NCI-H128 (cell line): ENCODE data around the gene ZBTB39.
"Not testable (repeated sequence)": the region's sequence is repeated elsewhere in the genome, so short reads cannot be mapped to it uniquely, and the experiment has no call there.

Source experiments
- DNase-seq: peaks from one replicate; lab custom pipeline; 2025; ENCODE audit not compliant: unreplicated experiment; lab: John Stamatoyannopoulos, UW

Gene ZBTB39

DNA sequence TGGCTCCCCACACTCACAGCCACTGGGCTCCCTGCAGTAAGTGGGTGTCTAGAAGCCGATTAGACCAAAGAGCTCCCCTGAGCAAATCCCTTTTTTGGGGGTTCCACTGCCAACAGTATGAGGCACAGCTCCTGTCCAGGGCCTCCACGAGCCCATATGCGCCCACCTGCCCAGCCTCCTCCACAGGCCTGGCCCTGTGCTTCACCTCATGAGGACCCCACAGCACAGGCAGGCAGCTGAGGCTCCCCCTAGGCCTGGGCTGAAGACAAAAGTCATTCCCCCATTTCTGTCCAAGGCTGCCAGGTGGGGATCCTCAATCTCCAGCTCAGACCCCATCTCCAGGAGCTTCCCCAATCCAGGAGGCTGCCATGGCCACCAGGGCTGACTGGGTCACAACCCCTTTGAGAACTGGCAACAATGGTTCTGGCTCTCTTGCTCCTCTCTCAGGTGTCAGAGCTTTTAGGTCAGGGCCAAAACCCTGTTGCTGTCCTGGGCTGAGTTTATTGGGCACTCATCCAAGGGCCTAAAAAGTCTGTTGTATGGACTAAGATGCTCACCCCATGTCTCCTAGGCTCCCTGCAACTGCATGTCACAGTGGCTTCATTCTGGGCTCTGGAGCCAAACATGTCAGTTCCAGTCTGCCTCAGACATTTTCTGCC lies 23.6 kb downstream of the ZBTB39 start:
- not testable (repeated sequence) for DNase-seq

DNA sequence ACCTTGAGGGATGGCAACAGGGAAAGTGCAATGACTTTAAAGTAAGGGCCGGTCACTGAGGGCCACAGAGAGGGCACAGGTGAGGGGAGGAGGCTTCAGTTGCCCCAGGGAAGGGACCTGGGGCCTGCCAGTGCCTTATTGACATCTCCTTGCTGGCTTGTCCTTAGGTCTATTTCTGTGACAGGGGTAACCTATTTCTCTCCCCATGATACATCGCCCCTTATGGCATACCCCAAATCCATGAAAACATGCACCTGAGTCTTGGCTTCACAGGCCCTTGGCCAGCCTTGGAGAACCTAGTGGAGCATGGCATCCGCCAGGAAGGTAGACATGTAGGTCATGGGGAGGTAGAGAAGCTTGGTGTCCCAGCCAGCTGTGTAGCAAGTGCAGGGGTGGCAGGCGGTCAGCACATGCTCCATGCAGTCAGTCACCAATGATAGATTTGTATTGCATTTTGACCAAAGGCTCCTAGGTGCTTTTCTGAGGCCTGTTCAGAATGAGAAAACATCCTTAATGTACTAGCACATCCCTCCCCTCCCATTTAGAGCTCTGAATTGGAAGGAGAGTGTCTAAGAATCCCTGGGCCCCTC lies 25.3 kb downstream of the ZBTB39 start:
- no peak for DNase-seq

DNA sequence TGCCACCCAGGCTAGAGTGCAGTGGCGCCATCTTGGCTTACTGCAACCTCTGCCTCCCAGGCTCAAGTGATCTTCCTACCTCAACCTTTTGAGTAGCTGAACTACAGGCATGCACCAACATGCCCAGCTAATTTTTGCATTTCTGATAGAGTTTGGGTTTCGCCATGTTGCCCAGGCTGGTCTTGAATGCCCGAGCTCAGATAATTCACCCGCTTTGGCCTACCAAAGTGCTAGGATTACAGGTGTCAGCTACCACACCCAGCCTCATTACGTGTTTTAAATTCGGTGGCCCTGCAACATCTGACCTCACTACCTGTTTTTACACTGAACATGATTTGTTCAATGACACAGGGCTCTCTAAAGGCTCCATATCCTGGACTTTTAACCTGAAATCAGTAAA lies 26.1 kb downstream of the ZBTB39 start:
- DNase-seq: no peak

DNA sequence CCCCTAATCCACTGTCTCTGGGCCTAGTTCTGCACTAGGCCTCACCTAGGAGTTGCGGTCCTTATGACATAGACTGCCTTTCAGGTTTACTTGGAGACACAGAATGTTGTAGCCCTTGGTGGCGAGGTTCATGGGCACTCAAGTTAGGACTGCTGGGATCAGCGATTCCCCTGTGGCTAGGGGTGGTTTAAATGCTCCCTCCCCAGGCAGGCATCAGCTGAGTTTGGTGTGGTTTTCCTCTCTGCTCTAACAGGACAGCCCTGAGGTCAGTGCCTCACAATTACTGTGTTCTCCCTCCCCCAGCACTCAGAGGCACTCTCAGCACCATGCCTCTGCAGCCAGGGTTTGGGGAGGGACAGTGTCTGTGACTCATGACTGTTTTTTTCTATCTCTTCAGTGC lies 26.7 kb downstream of the ZBTB39 start:
- no peak for DNase-seq

DNA sequence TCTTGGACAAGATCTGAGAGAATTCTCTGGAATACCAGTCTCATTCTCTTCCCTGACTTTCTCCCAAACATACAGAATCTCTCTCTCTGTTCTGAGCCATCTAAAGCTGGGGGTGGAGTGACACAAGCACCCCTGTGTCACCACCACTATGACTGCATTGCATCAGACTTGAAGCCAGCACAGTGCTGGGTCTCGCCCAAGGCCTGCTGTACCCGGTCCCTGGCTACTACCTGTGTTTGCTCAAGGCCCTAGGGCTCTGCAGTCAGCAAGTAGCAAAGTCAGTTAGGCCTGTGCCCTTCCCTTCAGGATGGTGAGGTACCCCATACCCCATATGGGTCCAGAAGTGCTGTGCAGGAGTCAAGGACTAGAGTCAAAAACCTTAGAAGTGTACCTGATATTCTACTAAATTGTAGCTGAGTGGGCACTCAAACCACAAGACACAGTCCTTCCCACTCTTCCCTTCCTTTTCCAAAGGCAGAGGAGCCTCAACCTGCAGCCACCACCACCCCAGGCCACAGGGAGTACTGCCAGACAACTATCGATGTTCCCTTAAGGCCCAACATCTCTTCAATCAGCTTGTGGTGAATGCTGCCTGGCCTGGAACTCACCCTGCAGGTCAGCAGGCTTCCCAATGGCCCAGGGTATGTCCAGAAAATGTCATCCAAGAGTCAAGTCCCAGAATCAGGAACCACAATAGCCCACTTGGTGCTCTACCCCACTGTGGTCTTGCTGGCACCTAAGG lies 27.8 kb downstream of the ZBTB39 start:
- DNase-seq: no peak

DNA sequence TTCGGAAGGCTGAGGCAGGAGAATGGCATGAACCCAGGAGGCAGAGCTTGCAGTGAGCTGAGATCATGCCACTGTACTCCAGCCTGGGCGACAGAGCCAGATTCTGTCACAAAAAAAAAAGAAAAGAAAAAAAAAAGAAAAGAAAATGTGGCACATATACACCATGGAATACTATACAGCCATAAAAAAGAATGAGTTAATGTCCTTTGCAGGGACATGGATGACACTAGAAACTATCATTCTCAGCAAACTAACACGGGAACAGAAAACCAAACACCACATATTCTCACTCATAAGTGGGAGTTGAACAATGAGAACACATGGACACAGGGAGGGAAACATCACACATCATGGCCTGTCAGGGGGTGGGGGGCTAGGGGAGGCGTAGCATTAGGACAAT lies 29.0 kb downstream of the ZBTB39 start:
- not testable (repeated sequence) for DNase-seq

DNA sequence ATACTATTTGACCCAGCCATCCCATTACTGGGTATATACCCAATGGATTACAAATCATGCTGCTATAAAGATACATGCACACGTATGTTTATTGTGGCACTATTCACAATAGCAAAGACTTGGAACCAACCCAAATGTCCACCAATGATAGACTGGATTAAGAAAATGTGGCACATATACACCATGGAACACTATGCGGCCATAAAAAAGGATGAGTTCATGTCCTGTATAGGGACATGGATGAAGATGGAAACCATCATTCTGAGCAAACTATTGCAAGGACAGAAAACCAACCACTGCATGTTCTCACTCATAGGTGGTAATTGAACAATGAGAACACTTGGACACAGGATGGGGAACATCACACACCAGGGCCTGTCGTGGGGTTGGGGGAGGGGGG lies 32.1 kb downstream of the ZBTB39 start:
- DNase-seq: not testable (repeated sequence)

DNA sequence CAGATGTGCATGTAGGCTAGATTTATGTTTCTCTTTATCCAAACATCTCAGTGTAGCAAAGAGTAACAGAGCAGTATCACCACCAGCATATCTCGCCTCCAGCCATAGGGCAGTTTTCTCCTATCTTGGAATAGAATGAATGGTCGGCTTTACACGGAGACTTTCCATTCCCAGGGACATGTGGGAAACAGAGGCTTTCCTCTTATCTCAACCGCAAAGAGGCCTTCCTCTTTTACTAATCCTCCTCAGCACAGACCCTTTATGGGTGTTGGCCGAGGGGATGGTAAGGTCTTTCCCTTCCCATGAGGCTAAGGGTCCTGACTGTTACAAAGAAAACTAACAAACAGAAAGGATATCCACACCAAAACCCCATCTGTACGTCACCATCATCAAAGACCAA lies 37.4 kb downstream of the ZBTB39 start:
- not testable (repeated sequence) for DNase-seq

DNA sequence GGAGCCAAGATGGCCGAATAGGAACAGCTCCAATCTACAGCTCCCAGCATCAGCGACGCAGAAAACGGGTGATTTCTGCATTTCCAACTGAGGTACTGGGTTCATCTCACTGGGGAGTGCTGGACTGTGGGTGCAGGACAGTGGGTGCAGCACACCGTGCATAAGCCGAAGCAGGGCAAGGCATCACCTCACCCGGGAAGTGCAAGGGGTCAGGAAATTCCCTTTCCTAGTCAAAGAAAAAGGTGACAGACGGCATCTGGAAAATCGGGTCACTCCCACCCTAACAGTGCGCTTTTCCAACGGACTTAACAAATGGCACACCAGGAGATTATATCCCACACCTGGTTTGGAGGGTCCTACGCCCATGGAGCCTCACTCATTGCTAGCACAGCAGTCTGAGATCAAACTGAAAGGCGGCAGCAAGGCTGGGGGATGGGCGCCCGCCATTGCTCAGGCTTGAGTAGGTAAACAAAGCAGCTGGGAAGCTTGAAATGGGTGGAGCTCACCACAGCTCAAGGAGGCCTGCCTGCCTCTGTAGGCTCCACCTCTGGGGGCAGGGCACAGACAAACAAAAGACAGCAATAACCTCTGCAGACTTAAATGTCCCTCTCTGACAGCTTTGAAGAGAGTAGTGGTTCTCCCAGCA lies 40.2 kb downstream of the ZBTB39 start:
- DNase-seq: not testable (repeated sequence)

DNA sequence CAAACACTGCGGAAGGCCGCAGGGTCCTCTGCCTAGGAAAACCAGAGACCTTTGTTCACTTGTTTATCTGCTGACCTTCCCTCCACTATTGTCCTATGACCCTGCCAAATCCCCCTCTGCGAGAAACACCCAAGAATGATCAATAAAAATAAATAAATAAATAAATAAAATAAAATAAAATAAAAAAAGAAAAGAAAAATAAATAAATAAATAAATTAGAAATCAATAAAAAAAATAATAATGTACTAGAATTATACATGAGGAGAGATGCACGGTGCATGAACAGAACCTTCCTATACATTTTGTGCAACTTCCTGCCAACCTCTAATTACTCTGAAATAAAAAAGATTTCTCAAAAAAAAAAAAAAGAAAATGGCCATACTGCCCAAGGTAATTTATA lies 41.2 kb downstream of the ZBTB39 start:
- DNase-seq: not testable (repeated sequence)

DNA sequence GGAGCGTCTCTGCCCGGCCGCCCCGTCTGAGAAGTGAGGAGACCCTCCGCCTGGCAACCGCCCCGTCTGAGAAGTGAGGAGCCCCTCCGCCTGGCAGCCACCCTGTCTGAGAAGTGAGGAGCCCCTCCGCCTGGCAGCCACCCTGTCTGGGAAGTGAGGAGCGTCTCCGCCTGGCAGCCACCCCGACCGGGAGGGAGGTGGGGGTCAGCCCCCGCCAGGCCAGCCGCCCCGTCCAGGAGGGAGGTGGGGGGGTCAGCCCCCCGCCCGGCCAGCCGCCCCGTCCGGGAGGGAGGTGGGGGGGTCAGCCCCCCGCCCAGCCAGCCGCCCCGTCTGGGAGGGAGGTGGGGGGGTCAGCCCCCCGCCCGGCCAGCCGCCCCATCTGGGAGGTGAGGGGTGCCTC lies 42.8 kb downstream of the ZBTB39 start:
- not testable (repeated sequence) for DNase-seq

DNA sequence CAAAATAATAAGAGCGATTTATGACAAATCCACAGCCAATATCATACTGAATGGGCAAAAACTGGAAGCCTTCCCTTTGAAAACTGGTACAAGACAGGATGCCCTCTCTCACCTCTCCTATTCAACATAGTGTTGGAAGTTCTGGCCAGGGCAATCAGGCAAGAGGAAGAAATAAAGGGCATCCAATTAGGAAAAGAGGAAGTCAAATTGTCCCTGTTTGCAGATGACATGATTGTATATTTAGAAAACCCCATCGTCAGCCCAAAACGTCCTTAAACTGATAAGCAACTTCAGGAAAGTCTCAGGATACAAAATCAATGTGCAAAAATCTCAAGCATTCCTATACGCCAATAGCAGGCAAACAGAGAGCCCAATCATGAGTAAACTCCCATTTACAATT lies 44.1 kb downstream of the ZBTB39 start:
- not testable (repeated sequence) for DNase-seq

DNA sequence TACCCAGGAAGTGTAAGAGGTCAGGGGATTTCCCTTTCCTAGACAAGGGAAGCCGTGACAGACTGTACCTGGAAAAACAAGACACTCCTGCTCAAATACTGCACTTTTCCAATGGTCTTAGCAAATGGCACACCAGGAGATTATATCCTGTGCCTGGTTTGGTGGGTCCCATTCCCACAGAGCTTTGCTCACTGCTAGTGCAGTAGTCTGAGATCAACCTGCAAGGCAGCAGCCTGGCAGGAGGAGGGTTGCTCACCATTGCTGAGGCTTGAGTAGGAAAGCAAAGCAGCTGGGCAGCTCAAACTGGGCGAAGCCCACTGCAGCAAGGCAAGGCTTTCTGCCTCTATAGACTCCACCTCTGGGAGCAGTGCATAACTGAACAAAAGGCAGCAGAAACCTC lies 47.9 kb downstream of the ZBTB39 start:
- no peak for DNase-seq

DNA sequence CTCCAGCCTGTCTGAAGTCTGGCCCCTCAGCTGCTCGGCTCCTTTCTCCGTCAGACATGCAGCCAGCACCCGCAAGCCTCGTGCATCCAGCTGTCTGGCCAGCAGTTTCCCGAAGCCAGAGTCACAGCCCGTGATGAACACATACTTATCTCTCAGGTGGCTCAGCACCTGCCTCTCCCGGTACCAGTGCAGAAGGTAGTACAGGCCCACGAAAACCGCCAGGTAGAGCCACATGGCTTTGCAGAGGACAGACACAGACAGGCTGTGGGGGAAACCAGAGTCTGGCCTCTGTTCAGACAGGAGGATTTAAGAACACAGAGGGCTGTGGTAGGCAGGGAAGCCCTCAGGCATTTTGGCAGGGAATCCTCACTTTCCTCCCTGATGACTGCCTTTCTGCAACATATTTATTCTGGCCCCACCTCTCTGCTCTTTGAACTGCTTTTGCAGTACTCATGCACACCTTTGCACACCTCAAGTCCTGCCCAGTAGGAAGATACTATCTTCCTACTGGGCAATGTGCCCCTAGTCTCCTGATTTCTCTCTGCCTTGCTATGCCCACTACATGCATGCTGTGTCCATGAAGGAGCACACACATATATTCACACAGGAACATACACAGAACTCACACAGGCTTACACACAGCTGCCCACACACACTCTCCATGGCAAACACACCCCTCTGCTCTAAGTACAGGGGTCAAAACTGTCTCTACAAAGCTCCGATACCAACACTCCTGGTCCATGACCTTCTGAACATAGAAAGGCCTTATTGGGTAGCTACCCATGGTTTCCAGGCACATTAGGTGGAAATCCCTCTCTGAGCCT lies 48.9 kb downstream of the ZBTB39 start, which contains the start of gene RDH16:
Gene RDH16 (minus strand): TSS at position 380 of the 824 bp plus-strand sequence. CDS start 146 bp downstream, at position 234.
- DNase-seq: no peak

DNA sequence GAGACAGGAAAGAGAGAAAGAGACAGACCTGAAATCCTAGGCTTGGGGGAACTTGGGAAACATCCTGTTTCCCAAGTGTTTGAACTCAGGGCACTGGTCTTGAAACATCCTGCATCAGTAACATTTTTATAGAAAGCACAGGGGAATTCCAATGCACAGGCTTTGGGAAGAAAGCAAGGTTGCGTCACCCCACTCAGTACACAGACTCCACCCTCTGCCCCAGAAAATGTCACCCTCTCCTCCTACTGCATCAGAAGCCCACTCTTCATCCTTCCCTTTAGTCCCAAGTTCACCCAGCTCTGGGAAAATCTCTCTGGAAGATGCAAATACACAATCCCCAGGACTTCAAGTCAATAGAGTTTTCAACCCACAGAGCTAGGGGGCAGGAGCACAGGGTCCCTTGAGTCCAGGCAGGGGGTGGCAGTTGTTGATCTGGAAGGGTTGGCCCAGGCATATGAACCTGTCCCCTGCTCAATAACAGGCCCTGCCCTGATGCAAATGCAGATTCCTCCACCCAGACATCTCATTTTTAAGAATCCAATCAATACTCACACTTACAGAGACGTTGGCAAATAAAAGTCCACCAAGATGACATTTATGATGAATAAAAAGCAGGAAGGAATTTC lies 50.6 kb downstream of the ZBTB39 start:
- no peak for DNase-seq

DNA sequence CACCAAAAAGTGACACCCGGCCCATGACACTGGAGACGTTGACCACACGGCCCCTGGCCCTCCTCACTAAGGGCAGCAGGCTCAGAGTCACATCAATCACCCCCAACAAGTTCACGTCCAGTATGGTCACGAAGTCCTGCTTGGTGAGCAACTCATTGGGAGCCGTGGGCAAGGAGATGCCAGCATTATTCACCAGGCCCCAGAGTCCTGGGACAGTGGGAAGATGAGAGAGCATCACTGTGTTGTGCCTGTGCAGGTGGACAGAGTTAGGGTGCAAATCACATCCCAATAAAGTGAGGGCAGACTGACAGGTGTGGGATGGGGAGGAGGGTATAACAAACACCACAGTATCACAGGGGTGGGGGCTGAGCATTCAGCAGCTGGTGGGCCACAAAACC lies 51.4 kb downstream of the ZBTB39 start:
- DNase-seq: no peak

DNA sequence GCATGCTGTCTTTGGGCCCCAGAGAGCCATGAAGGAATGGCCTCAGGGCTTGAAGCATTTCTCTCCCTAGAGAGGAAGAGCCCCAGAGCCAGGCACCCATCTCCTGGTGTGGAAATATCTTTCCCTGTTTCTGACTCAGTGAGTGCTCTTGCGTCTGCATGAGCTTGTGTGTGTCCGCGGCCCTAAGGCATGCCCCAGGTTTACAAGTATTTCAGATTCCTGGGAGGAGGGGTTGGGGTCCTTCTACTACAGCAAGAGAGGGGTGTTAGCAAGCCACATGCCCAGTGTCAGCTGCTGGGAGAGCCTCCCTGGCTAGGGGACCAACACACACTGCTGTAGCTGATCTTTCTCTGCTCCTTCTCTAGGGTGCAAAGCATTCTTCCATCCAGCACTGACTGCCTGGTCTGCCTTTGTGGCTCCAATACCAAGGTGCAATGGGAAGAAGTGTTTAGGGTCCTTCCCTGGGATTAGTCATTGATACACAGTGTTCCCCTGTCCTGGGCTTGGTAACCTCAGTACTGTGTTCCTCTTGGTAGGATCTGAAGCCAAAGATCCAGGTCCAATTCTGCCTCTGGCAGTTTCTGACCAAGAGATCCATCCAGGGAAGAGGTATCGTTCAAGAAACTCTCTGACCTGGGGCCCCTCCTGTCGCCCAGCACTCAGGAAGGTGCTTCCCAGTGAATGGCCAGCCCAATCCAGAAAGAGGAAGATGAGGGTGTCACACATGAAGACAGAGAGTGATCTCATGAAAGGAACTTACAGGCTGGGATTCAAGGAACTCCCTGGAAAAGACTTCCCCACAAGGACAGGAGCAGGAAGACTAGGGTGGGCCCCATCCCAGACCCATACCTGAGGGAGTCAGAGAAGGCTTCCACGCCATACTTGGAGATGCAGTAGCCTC lies 52.0 kb downstream of the ZBTB39 start:
- no peak for DNase-seq

DNA sequence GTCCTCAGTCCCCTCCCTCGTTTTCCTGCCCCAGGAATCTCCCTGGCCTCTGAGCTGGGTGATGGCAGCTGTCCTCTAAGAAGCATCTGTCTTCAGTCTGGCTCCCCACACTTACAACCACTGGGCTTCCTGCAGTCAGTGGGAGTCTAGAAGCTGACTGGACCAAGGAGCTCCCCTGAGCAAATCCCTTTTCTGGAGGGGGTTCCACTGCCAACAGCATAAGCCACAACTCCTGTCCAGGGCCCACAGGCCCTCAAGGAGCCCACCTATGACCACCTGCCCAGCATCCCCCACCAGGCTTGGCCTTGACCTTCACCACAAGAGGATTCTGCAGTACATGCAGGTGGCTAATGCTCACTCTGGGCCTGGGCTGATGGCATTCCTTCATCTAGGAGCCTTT lies 53.0 kb downstream of the ZBTB39 start:
- no peak for DNase-seq

DNA sequence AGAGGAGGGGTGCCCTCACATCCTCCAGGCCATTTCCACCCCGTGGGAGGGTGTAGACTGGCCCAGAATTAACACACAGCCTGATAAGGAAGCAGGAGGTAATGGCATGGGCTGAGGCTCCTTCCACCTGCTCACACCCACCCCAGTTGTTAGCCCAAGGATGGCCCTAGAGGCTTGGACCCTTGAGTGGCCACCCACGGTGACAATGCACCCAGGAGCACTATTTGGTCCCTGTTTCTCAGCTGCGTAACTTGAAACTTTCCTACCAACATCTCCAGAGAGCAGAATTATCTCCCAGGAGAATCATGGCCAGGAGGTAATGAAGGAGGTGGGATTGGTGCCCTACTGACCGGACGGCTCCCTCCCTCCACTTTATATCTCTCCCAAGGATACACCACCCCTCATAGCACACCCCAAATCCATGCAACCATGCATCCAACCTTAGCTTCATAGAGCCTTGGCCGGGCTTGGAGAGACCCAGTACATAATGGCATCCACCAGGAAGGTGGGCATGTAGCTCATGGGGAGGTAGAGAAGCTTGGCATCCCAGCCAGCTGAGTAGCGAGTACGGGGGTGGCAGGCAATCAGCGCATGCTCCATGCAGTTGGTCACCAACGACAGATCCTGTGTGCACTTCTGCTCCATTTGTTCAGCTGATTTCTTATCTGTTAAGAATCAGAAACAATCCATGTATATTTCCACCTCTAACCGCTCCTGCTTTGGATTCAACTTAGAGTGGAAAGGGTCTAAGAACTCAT lies 54.6 kb downstream of the ZBTB39 start:
- DNase-seq: no peak
